Right lobe of liver (tissue), 6 donors: ENCODE data around the gene CACNA2D3. TPM values are rescaled to one million over a fixed set of nuclear protein-coding genes. Genes with fewer than 3 reads are reported as not detected.

ENCODE experiments used
- ATAC-seq, 4 donors: fragments of 200-7000 bp; cut with Tn5 transposase; one replicate each; pipeline ENCODE4 v1.9.1; 2020; ENCODE audit warnings: mild to moderate bottlenecking in 4 of 4, moderate library complexity in 4 of 4
- DNase-seq, 3 donors: peaks; one replicate each; pipeline ENCODE4 v3.0.0-alpha.2; 2020
- H3K27ac ChIP-seq, 3 donors: fragments of 200-600 bp; one replicate each; pipeline ENCODE4 v1.8.0; 2022
- H3K27me3 ChIP-seq, 2 donors: fragments of 200-600 bp; one replicate each; pipeline ENCODE4 v1.8.0; 2022
- H3K36me3 ChIP-seq, 4 donors: fragments of 200-600 bp; sonication (generic) in 1 of 4; one replicate each; pipeline versions ENCODE4 v1.5.1 to v1.8.0; 2017 to 2022; ENCODE audit warnings: control low read depth in 1 of 4
- H3K4me1 ChIP-seq, 4 donors: fragments of 200-600 bp; sonication (generic) in 1 of 4; one replicate each; pipeline versions ENCODE4 v1.5.1 to v1.8.0; 2017 to 2022; ENCODE audit warnings: control low read depth in 1 of 4
- H3K4me3 ChIP-seq, 3 donors: fragments of 200-600 bp; one replicate each; pipeline ENCODE4 v1.8.0; 2022
- H3K9me3 ChIP-seq, 4 donors: fragments of 200-600 bp; sonication (generic) in 1 of 4; one replicate each; pipeline versions ENCODE4 v1.5.1 to v1.8.0; 2017 to 2022; ENCODE audit warnings: control low read depth in 1 of 4
- CTCF ChIP-seq, 4 donors: fragments of 200-600 bp in 3 of 4; fragments of 450-650 bp in 1 of 4; IDR thresholded peaks; one replicate each; pipeline versions ENCODE4 v1.5.1 to v1.8.0; 2016 to 2022; ENCODE audit warnings: antibody characterized with exemption in 4 of 4, mild to moderate bottlenecking in 2 of 4
- POLR2A ChIP-seq: fragments of 450-650 bp; IDR thresholded peaks from one replicate; pipeline ENCODE4 v1.6.1; 2017; ENCODE audit warnings: antibody characterized with exemption, mild to moderate bottlenecking
- WGBS: methylation state at CpG from one replicate; pipeline ENCODE4 v1.1.6; 2018; ENCODE audit warnings: low coverage, low lambda C conversion rate; ENCODE audit not compliant: insufficient coverage; ENCODE audit errors: missing lambda C conversion rate; 5-methylcytosine and 5-hydroxymethylcytosine counted together
- intact Hi-C, 2 donors: fragments of 100-400 bp; cut with DNase I; formaldehyde crosslinking; loops; one replicate each; pipeline versions ENCODE4 v1.11.2 to v1.14.1; 2022
- total RNA-seq, 6 experiments: library from RNA; depleted of rRNA in 2 of 6; stranded (reverse); fragments of >200 nt in 2 of 6; fragmentation: NEBNext Ultra II Directional in 3 of 6; extraction: Animal tissue kit (Norgen Biotek cat#: 25700) in 3 of 6; gene quantifications; one replicate each; pipeline versions ENCODE4 v1.1.0 to v1.2.4, GENCODE V29; 2016 to 2023
- donor health status: DM: no; HTN: yes; CAD: no.
- donor health status: DM: no; HTN: no; CAD: no.
- donor health status: DM: no; HTN: no; CAD: no.
- donor health status: DM: no; HTN: yes; CAD: no.
- donor health status: DM: no; HTN: yes; CAD: no.

CACNA2D3 gene
- total RNA-seq, 6 experiments from 2014 or later = 0.28 to 0.87 TPM; not detected in 4

GRCh38 chr3:55009372-55009771 is 887.0 kb downstream of the CACNA2D3 start:
- no peaks in the 10 kb centered on the region for H3K4me1 ChIP-seq
- ATAC-seq = no peak
- H3K27ac ChIP-seq = no peak overlapping the region
- no peaks in the 10 kb centered on the region for H3K9me3 ChIP-seq
- 57% methylated on average over 4 of the region's 4 CpGs for WGBS
- intact Hi-C loops = no loop called here
- DNase-seq = no peak
- TF ChIP-seq CTCF (IDR thresholded peaks at IDR 0.05) = no peak
- no peak for TF ChIP-seq POLR2A
- H3K36me3 ChIP-seq = no peaks in the 10 kb centered on the region
- no peak overlapping the region for H3K4me3 ChIP-seq
- no peaks in the 10 kb centered on the region for H3K27me3 ChIP-seq

- TF ChIP-seq POLR2A = no peak
- no peak for TF ChIP-seq CTCF (IDR thresholded peaks at IDR 0.05)
- intact Hi-C loops = no loop called here
- no peaks in the 10 kb centered on the region for H3K9me3 ChIP-seq
Measured at GRCh38 chr3:55012091-55012490, 889.7 kb downstream of the CACNA2D3 start.

GRCh38 chr3:55013145-55013925 is 891.0 kb downstream of the CACNA2D3 start:
- H3K9me3 ChIP-seq = no peaks in the 10 kb centered on the region
- intact Hi-C loops = no loop called here
- DNase-seq (no peak), ATAC-seq (no peak)
- no peaks in the 10 kb centered on the region for H3K36me3 ChIP-seq
- H3K27me3 ChIP-seq = no peaks in the 10 kb centered on the region
- TF ChIP-seq CTCF (IDR thresholded peaks at IDR 0.05) = no peak
- TF ChIP-seq POLR2A = no peak
- WGBS = 45% methylated on average over 5 of the region's 5 CpGs
- no peaks in the 10 kb centered on the region for H3K4me1 ChIP-seq
- H3K4me3 ChIP-seq = no peak overlapping the region
- H3K27ac ChIP-seq = no peak overlapping the region

More at GRCh38 chr3:55012091-55012490, 889.7 kb downstream of the CACNA2D3 start:
- no peaks in the 10 kb centered on the region for H3K27me3 ChIP-seq
- whole genome bisulfite sequencing = 45% methylated on average over 4 of the region's 4 CpGs
- DNase-seq = no peak
- H3K4me1 ChIP-seq = no peaks in the 10 kb centered on the region
- no peak overlapping the region for H3K4me3 ChIP-seq
- ATAC-seq = no peak
- H3K36me3 ChIP-seq = no peaks in the 10 kb centered on the region
- no peak overlapping the region for H3K27ac ChIP-seq

- H3K36me3 ChIP-seq = no peaks in the 10 kb centered on the region
- ATAC-seq = no peak
- intact Hi-C loops = no loop called here
- no peak for DNase-seq
- no peak for TF ChIP-seq CTCF (IDR thresholded peaks at IDR 0.05)
- no peak for TF ChIP-seq POLR2A
- no peak overlapping the region for H3K27ac ChIP-seq
- H3K27me3 ChIP-seq = no peaks in the 10 kb centered on the region
- WGBS = 55% methylated on average over 4 of the region's 4 CpGs
- no peak overlapping the region for H3K4me3 ChIP-seq
- no peaks in the 10 kb centered on the region for H3K9me3 ChIP-seq
- no peaks in the 10 kb centered on the region for H3K4me1 ChIP-seq
Measured at GRCh38 chr3:55014081-55014480, 891.7 kb downstream of the CACNA2D3 start.
